C4-2B (cell line): ENCODE results near the gene PTGER2.

Experiments
- CTCF ChIP-seq: fragments of 450-650 bp; conservative IDR thresholded peaks from 2 replicates; pipeline ENCODE4 v1.5.1; 2017; ENCODE audit warnings: mild to moderate bottlenecking
- ZFX ChIP-seq: fragments of 450-650 bp; IDR thresholded peaks from 2 replicates; pipeline ENCODE4 v1.6.1; 2017

- no peak for TF ChIP-seq CTCF
- TF ChIP-seq ZFX: no peak
Observed at GRCh38 chr14:52333823-52334657, 19.9 kb downstream of the PTGER2 start.
